A673 (cell line): ENCODE data around the gene CYYR1. TPM values are rescaled to one million over a fixed set of nuclear protein-coding genes. Genes with fewer than 3 reads are reported as not detected.

ENCODE experiments used
- Bru-seq: library from RNA; stranded (reverse); fragments of 400-500 nt; gene quantifications from one replicate; lab custom pipeline; 2021; lab: Mats Ljungman, UMichigan
- BruChase-seq, 2 experiments: library from RNA; stranded (reverse); fragments of 400-500 nt; gene quantifications; one replicate each; lab custom pipeline; 2021; lab: Mats Ljungman, UMichigan
- BruUV-seq: library from RNA; stranded (reverse); fragments of 400-500 nt; replicated peaks from 2 replicates; lab custom pipeline; 2021; lab: Mats Ljungman, UMichigan
- CTCF ChIA-PET: fragments of 300-600 bp; sonication (Branson Sonifier 250); formaldehyde crosslinking; loops from one replicate; lab custom pipeline; 2022; ENCODE audit warnings: antibody characterized with exemption; lab: Charles Lee
- POLR2A ChIA-PET: fragments of 300-600 bp; sonication (Branson Sonifier 250); formaldehyde crosslinking; loops from one replicate; lab custom pipeline; 2022; ENCODE audit warnings: antibody characterized with exemption; ENCODE audit not compliant: low non-redundant PET; lab: Charles Lee
- DNase-seq: peaks from one replicate; pipeline ENCODE4 v3.0.0-alpha.2; 2015; ENCODE audit warnings: low spot score
- H3K27ac ChIP-seq: fragments of 200-600 bp; sonication (generic); 2 replicates; pipeline ENCODE4 v1.5.1; 2016; ENCODE audit warnings: mixed run types, low read depth, mild to moderate bottlenecking, mixed read lengths, antibody characterized with exemption, low read length; ENCODE audit not compliant: poor library complexity, severe bottlenecking
- H3K27me3 ChIP-seq: fragments of 200-600 bp; sonication (generic); replicated peaks from 2 replicates; pipeline ENCODE4 v1.6.1; 2017; ENCODE audit warnings: mixed run types, low read depth, mild to moderate bottlenecking, mixed read lengths, antibody characterized with exemption, low read length; ENCODE audit not compliant: insufficient read depth, poor library complexity
- H3K36me3 ChIP-seq: fragments of 200-600 bp; sonication (generic); 2 replicates; pipeline ENCODE4 v1.6.1; 2016; ENCODE audit warnings: mixed run types, mild to moderate bottlenecking, mixed read lengths, antibody characterized with exemption, low read length; ENCODE audit not compliant: insufficient read depth, poor library complexity, severe bottlenecking
- H3K4me1 ChIP-seq: fragments of 200-600 bp; sonication (generic); 2 replicates; pipeline ENCODE4 v1.6.1; 2017; ENCODE audit warnings: mixed run types, mild to moderate bottlenecking, mixed read lengths, antibody characterized with exemption, low read length; ENCODE audit not compliant: insufficient read depth, poor library complexity, severe bottlenecking
- H3K4me3 ChIP-seq: fragments of 200-600 bp; sonication (generic); 2 replicates; pipeline ENCODE4 v1.5.1; 2016; ENCODE audit warnings: low read depth, mixed run types, mild to moderate bottlenecking, mixed read lengths, low read length; ENCODE audit not compliant: poor library complexity, severe bottlenecking
- H3K9me3 ChIP-seq: fragments of 200-600 bp; sonication (generic); 2 replicates; pipeline ENCODE4 v1.6.1; 2016; ENCODE audit warnings: mixed run types, low read depth, mild to moderate bottlenecking, mixed read lengths, antibody characterized with exemption, low read length; ENCODE audit not compliant: poor library complexity, severe bottlenecking
- CTCF ChIP-seq: fragments of 300-800, 200-600 bp; sonication (generic); conservative IDR thresholded peaks from 2 replicates; pipeline ENCODE4 v1.5.1; 2017; ENCODE audit warnings: low read depth, mild to moderate bottlenecking, antibody characterized with exemption, low read length, moderate library complexity, mixed read lengths
- EZH2 ChIP-seq: fragments of 200-600 bp; sonication (generic); IDR thresholded peaks from 2 replicates; pipeline ENCODE4 v1.6.1; 2017; ENCODE audit warnings: borderline replicate concordance, low read depth, mild to moderate bottlenecking, mixed read lengths, antibody characterized with exemption, low read length; ENCODE audit not compliant: poor library complexity, severe bottlenecking
- intact Hi-C: fragments of 100-400 bp; cut with micrococcal nuclease; formaldehyde crosslinking; loops from one replicate; pipeline ENCODE4 v1.10.0; 2022; ENCODE audit not compliant: unreplicated experiment
- long read RNA-seq: library from polyadenylated mRNA; stranded (forward); transcript quantifications from one replicate; pipeline ENCODE4 v2.0.0, GENCODE V29; 2022
- total RNA-seq: library from RNA; stranded (reverse); gene quantifications from 2 replicates; pipeline ENCODE4 v1.2.3, GENCODE V29; 2021

Gene CYYR1
- total RNA-seq (89.1 and 96.4 TPM in 2 replicates), Bru-seq, nascent RNA (percentile 95 among the genes with signal in this experiment), BruChase-seq, experiment 1, labeled RNA remaining after a 2-hour chase (percentile 90 among the genes with signal in this experiment), BruChase-seq, experiment 2, labeled RNA remaining after a 6-hour chase (percentile 87 among the genes with signal in this experiment)
- long read RNA-seq, transcript CYYR1-201 (4 exons, 3,101 nt): major isoform, 265 of 507 reads
- long read RNA-seq, partial matches to known transcripts: 27 of 507 reads
- long read RNA-seq, other reads (novel, unspliced or antisense): 213 of 507 reads

GRCh38 chr21:26572702-26573381 lies at the start of gene CYYR1:
CYYR1 (minus strand) TSS chr21:26573286; CDS start chr21:26572940, 346 bp downstream.
- H3K27ac ChIP-seq: peak within 1 kb of the TSS; percentile 96
- no peaks in the 10 kb centered on the region for H3K27me3 ChIP-seq
- peak within 1 kb of the TSS; percentile 76 for H3K4me3 ChIP-seq
- peak; percentile 88 for DNase-seq
- TF ChIP-seq CTCF (no peak), EZH2 (no peak)
- intact Hi-C loops: no loop called here
- ChIA-PET POLR2A (no interaction called here), CTCF (no interaction called here)
- H3K9me3 ChIP-seq: peaks cover 24% of the 10 kb centered on the region
- peaks cover 15% of the 10 kb centered on the region for H3K4me1 ChIP-seq
- peaks cover 6% of the 10 kb centered on the region for H3K36me3 ChIP-seq
- BruUV-seq: no TSS peak

- no peak overlapping the region for H3K27ac ChIP-seq
- no peaks in the 10 kb centered on the region for H3K36me3 ChIP-seq
- ChIA-PET POLR2A (no interaction called here), CTCF (no interaction called here)
- no TSS peak for BruUV-seq
- no peak for DNase-seq
- H3K27me3 ChIP-seq: no peaks in the 10 kb centered on the region
- intact Hi-C loops: no loop called here
- TF ChIP-seq CTCF: no peak
- TF ChIP-seq EZH2: no peak
- H3K9me3 ChIP-seq: no peaks in the 10 kb centered on the region
- H3K4me1 ChIP-seq: peaks cover 18% of the 10 kb centered on the region
- H3K4me3 ChIP-seq: no peak overlapping the region
These were observed 44.1 kb upstream of the CYYR1 start for GRCh38 chr21:26617176-26617575.

- peak overlapping the region; percentile 26 for H3K27ac ChIP-seq
- peaks cover 18% of the 10 kb centered on the region for H3K4me1 ChIP-seq
- H3K36me3 ChIP-seq: no peaks in the 10 kb centered on the region
- POLR2A ChIA-PET: no interaction called here
- no TSS peak for BruUV-seq
- CTCF ChIA-PET: no interaction called here
- DNase-seq: no peak
- no peaks in the 10 kb centered on the region for H3K27me3 ChIP-seq
- peaks cover 7% of the 10 kb centered on the region for H3K9me3 ChIP-seq
- TF ChIP-seq CTCF: no peak
- TF ChIP-seq EZH2: no peak
- H3K4me3 ChIP-seq: no peak overlapping the region
- intact Hi-C loops: no loop called here
These were observed 41.2 kb upstream of the CYYR1 start for GRCh38 chr21:26614251-26614650.
